PFSK-1 (cell line): ENCODE data around the gene HTR3A.

Source experiments
- POLR2AphosphoS5 ChIP-seq: IDR thresholded peaks from 2 replicates; pipeline ENCODE4 v1.6.1; 2012; ENCODE audit warnings: low read depth, mild to moderate bottlenecking, control low read depth, low read length, moderate library complexity
- TAF1 ChIP-seq: IDR thresholded peaks from 2 replicates; pipeline ENCODE4 v1.6.1; 2012; ENCODE audit warnings: low read length, control low read depth, borderline replicate concordance; ENCODE audit not compliant: insufficient read depth

DNA sequence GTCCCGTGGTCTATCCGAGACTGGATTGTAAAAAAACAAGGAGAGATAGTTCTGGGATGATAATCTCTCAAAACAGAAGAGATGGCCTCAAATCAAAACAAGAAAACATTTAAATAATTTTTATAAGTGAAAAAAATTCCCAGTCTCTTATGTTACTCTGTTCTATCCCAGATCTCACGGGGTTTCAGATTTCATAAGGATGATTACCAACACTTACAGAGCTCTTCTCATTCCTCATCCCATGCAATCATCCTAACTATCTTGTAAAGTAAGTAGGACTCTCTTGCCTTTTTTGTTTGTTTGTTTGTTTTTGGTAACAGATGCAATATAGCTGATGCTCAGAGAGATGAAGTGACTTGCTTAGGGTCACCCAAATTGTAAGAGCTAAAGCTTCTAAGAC is 64.6 kb downstream of the HTR3A start:
- TF ChIP-seq POLR2AphosphoS5 (no peak), TAF1 (no peak)
